IPS-20b (cell line): ENCODE measurements around the gene BNC2.
"Not testable (repeated sequence)": the region's sequence is repeated elsewhere in the genome, so short reads cannot be mapped to it uniquely, and the experiment has no call there.

Experiments used
- H3K27ac ChIP-seq: one replicate; pipeline ENCODE4 v1.5.1; 2013; ENCODE audit warnings: low read length
- H3K27me3 ChIP-seq: 2 replicates; pipeline ENCODE4 v1.6.1; 2013; ENCODE audit warnings: mild to moderate bottlenecking, low read length, inconsistent platforms; ENCODE audit not compliant: insufficient read depth
- H3K36me3 ChIP-seq: 2 replicates; pipeline ENCODE4 v1.6.1; 2013; ENCODE audit warnings: low read depth, mild to moderate bottlenecking, inconsistent platforms, low read length, moderate library complexity; ENCODE audit not compliant: insufficient read depth
- H3K4me1 ChIP-seq: 2 replicates; pipeline ENCODE4 v1.6.1; 2013; ENCODE audit warnings: mild to moderate bottlenecking, control low read depth, inconsistent platforms, low read length, moderate library complexity; ENCODE audit not compliant: insufficient read depth
- H3K4me3 ChIP-seq: 2 replicates; pipeline ENCODE4 v1.5.1; 2013; ENCODE audit warnings: mild to moderate bottlenecking, low read length, inconsistent platforms
- H3K9ac ChIP-seq: 2 replicates; pipeline ENCODE4 v1.6.1; 2013; ENCODE audit warnings: low read depth, mild to moderate bottlenecking, inconsistent platforms, low read length, moderate library complexity
- H3K9me3 ChIP-seq: 2 replicates; pipeline ENCODE4 v1.6.1; 2013; ENCODE audit warnings: mild to moderate bottlenecking, low read depth, low read length, inconsistent platforms; ENCODE audit not compliant: insufficient read depth

Gene BNC2, protein sequence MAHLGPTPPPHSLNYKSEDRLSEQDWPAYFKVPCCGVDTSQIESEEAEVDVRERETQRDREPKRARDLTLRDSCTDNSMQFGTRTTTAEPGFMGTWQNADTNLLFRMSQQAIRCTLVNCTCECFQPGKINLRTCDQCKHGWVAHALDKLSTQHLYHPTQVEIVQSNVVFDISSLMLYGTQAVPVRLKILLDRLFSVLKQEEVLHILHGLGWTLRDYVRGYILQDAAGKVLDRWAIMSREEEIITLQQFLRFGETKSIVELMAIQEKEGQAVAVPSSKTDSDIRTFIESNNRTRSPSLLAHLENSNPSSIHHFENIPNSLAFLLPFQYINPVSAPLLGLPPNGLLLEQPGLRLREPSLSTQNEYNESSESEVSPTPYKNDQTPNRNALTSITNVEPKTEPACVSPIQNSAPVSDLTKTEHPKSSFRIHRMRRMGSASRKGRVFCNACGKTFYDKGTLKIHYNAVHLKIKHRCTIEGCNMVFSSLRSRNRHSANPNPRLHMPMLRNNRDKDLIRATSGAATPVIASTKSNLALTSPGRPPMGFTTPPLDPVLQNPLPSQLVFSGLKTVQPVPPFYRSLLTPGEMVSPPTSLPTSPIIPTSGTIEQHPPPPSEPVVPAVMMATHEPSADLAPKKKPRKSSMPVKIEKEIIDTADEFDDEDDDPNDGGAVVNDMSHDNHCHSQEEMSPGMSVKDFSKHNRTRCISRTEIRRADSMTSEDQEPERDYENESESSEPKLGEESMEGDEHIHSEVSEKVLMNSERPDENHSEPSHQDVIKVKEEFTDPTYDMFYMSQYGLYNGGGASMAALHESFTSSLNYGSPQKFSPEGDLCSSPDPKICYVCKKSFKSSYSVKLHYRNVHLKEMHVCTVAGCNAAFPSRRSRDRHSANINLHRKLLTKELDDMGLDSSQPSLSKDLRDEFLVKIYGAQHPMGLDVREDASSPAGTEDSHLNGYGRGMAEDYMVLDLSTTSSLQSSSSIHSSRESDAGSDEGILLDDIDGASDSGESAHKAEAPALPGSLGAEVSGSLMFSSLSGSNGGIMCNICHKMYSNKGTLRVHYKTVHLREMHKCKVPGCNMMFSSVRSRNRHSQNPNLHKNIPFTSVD

DNA sequence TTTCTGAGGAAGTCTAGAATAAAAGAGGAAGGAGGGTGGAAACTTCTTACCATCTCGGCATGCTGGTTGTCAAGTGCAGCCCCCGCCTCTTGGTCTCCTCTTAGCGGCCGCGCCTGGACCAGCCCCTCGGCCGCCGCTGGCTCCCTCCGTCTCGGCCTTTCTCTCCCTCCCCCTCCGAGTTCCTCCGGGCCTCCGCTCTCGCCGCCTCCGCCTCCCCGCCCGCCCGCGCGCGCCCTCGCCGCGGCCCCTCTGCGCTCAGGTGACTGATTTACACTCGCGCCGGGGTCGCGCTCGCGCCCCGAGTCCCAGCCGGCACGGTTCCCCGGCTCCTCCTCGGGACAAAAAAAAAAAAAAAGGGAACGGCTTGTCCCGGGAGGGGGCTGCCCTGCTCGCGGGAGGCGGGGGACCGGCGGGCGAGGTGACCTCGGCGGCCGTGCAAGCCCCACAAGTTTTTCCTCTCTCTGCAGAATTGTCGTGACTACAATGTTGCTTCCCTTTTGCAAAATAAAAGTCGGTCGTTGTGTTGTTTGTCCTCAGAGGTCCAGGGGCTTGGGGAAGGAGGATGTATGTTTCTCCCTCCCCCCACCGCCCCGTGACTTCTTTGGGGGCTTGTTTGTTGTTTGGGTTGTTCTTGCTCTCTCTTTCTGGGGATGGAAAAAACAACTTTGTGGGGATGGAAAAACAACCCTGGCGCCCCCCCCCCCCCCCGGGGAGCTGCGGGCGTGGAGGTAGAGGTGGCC, at the start of gene BNC2:
BNC2 (minus strand) TSS at position 75 of the 740 bp plus-strand sequence; CDS start at position 53, 22 bp downstream.
- Histone ChIP-seq H3K27me3 (peaks cover 22% of the 10 kb centered on the region), H3K4me3 (peak within 1 kb of the TSS; percentile 75), H3K9me3 (no peaks in the 10 kb centered on the region), H3K9ac (peak within 1 kb of the TSS; percentile 68), H3K4me1 (peaks cover 28% of the 10 kb centered on the region), H3K27ac (peak within 1 kb of the TSS; percentile 79), H3K36me3 (no peaks in the 10 kb centered on the region)

DNA sequence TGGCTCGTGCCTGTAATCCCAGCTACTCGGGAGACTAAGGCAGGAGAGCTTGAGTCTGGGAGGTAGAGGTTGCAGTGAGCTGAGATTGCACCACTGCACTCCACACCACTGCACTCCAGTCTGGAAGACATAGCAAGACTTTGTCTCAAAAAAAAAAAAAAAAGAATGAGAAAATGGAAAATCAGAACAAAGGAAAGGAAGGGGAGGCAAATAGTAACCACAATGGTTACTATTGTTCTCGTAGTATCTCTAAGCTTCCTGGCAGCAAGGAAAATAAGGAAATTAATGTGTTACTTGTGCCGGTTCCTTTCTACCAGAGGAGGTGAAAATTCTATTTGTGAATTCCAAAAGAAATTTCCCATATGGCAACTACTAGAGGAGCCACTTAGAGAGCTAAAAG, 48.5 kb upstream of the BNC2 start:
- Histone ChIP-seq H3K9me3 (no peaks in the 10 kb centered on the region), H3K27me3 (no peaks in the 10 kb centered on the region; the same call in 1 of the 2 replicates), H3K4me1 (no peaks in the 10 kb centered on the region), H3K9ac (no peak overlapping the region), H3K4me3 (no peak overlapping the region), H3K27ac (no peak overlapping the region), H3K36me3 (no peaks in the 10 kb centered on the region)

DNA sequence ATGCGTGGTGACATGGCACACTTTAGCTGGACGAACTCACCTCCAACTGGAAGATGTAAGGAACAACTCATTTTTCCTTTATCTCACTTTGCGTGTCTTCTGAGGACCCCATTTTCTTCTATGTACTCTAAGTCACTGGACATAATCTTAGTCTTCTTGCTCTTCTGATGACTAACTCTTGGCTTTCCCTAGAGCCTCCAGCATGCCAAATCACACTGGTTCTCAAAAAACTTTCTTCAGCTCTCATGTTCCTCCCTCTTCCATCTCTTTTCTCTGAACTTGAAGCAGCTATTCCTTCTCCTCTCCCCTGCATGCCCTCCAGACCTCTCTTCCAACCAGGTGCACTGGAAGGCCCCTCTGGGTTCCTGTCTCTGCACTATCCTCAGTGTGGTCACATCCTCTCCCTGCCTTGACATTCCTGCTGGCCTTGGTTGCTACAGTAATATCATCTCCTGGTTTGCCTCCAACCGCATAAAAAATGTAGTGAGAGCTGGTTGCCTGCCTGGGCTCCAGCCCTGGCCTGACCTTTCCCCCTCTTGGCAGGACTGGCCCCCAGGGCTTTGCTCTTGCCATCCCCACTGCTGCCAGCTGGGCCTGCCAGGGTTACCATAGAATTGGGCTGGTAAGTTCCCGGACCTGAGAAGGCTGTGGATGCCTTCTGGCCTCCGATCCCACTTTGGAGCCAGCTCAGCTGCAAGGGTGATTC, 44.8 kb upstream of the BNC2 start:
- Histone ChIP-seq H3K36me3 (no peaks in the 10 kb centered on the region), H3K9me3 (no peaks in the 10 kb centered on the region), H3K4me1 (no peaks in the 10 kb centered on the region), H3K4me3 (no peak overlapping the region), H3K27me3 (no peaks in the 10 kb centered on the region; the same call in 1 of the 2 replicates), H3K9ac (no peak overlapping the region), H3K27ac (no peak overlapping the region)

DNA sequence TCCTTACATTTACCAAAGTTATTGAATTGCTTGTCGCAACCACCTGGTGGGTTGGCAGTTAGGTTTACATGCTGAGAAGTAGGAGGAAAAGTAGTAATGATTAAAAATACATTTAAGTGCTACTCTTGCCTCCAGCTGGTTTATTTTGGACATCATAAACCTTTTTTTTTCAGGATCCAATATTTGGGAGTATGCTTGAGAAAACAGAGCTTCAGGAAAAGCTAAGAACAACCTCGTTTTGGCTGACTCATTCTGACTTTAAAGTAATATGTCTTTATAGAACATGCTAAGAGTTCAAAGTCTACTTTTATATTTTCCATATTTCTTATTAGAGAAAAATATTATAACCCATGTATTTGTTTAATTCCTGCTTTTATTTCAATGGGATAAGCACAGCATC, 41.7 kb upstream of the BNC2 start:
- Histone ChIP-seq H3K27me3 (no peaks in the 10 kb centered on the region), H3K27ac (no peak overlapping the region), H3K9ac (no peak overlapping the region), H3K4me1 (no peaks in the 10 kb centered on the region), H3K4me3 (no peak overlapping the region), H3K36me3 (no peaks in the 10 kb centered on the region), H3K9me3 (no peaks in the 10 kb centered on the region)

DNA sequence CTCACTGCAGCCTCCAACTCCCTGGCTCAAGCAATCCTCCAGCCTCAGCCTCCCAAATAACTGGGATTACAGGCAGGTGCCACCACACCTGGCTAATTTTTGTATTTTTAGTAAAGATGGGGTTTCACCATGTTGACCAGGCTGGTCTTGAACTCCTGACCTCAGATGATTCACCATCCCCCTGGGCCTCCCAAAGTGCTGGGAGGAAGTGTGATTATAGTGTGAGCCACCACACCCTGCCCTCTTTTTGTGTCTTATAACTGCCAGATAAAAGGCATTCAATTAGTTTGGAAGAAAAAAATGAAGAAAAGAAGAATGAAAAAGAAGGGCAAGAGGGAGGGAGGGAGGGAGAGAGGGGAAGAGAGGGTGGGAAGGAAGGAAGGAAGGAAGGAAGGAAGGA, 37.7 kb upstream of the BNC2 start:
- H3K9me3 ChIP-seq, H3K4me1 ChIP-seq, H3K4me3 ChIP-seq, H3K36me3 ChIP-seq, H3K9ac ChIP-seq, H3K27ac ChIP-seq, H3K27me3 ChIP-seq: not testable (repeated sequence)

DNA sequence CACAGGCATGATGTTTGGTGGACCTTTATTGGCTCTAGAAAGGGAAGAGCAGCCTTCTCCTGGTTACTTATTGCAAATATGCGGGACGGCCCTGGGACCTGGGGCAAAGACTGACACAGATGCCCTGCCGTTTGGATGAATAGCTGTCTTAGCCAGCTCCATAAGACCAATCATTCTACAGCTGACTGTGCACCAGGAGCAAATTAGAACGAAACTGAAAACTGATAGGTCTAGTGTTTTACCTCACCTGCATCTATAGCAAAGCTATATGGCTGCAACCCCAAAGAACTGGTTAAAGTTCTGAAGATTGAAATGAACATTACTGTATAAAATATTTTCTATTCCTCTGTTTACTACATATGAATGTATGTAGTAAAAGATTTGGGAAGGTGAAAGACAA, 34.2 kb upstream of the BNC2 start:
- no peak overlapping the region for H3K27ac ChIP-seq
- no peak overlapping the region for H3K4me3 ChIP-seq
- no peaks in the 10 kb centered on the region for H3K9me3 ChIP-seq
- no peaks in the 10 kb centered on the region for H3K27me3 ChIP-seq
- H3K36me3 ChIP-seq: no peaks in the 10 kb centered on the region
- H3K9ac ChIP-seq: no peak overlapping the region
- peaks cover 2% of the 10 kb centered on the region for H3K4me1 ChIP-seq

DNA sequence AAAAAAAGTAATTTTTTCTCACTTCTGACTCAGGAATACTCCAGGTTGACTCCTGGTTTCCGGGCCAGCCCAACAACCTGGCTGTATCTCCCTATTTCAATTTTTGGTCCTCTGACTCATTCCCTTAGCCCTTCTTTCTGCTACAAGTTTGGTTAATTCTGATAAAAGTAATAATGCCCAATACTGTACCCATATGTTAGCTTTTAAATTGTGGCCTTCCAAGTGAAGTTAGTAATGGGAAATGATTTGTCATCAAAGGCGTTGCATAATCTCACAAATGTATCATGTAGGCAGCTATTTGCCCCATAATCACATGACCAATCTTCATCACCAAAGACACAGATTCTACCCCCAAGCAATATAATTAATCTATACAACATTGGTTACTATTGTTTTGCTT, 31.1 kb upstream of the BNC2 start:
- H3K36me3 ChIP-seq: no peaks in the 10 kb centered on the region
- no peaks in the 10 kb centered on the region for H3K27me3 ChIP-seq
- H3K27ac ChIP-seq: no peak overlapping the region

DNA sequence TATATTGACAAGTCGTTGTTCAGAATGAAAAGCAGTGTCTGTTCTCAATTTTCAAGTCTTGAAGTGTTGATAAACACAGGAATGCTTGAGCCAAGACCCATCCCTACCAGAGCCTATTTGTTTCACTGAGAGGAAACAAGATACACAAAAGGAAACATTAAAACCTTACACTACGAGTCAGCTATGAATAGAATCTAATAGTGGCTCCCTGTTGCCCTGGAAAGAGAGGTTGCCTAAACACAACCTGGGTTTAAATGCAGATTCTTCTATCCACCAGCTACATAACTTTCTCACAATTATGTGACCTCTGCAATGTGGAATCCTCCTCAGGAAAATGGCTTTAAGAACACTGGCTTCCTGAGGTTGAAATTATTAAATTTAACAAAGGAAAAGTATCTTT, 29.1 kb upstream of the BNC2 start:
- Histone ChIP-seq H3K36me3 (no peaks in the 10 kb centered on the region), H3K27ac (no peak overlapping the region), H3K9me3 (no peaks in the 10 kb centered on the region), H3K9ac (0 out of 2 replicates have a peak overlapping the region, but pooled peaks have one; percentile 27), H3K4me1 (peaks cover 9% of the 10 kb centered on the region), H3K4me3 (no peak overlapping the region), H3K27me3 (no peaks in the 10 kb centered on the region)

More for the DNA sequence above, 31.1 kb upstream of the BNC2 start:
- no peak overlapping the region for H3K9ac ChIP-seq
- no peaks in the 10 kb centered on the region for H3K9me3 ChIP-seq
- peaks cover 9% of the 10 kb centered on the region for H3K4me1 ChIP-seq
- H3K4me3 ChIP-seq: no peak overlapping the region

DNA sequence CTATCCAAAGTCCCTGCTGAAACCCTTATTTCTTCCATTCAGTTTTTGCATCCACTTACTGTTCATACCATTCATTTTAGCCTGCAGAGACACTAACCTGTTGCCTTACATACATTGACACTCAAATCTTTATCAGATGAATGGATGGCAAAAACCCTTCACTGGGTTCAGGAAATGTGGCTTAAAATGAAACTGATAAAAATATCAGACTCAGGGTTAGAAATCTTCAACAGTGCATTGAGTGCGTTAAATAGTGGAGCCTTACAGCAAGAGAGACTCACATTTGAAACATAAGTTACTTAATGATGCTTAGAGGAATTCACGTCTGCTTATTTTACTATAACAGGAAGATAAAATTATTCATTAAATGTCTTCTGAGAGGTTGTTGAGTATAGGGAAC, 28.0 kb upstream of the BNC2 start:
- no peak overlapping the region for H3K4me3 ChIP-seq
- no peaks in the 10 kb centered on the region for H3K9me3 ChIP-seq
- no peaks in the 10 kb centered on the region for H3K27me3 ChIP-seq
- no peak overlapping the region for H3K9ac ChIP-seq
- no peaks in the 10 kb centered on the region for H3K36me3 ChIP-seq
- no peak overlapping the region for H3K27ac ChIP-seq
- peaks cover 9% of the 10 kb centered on the region for H3K4me1 ChIP-seq

DNA sequence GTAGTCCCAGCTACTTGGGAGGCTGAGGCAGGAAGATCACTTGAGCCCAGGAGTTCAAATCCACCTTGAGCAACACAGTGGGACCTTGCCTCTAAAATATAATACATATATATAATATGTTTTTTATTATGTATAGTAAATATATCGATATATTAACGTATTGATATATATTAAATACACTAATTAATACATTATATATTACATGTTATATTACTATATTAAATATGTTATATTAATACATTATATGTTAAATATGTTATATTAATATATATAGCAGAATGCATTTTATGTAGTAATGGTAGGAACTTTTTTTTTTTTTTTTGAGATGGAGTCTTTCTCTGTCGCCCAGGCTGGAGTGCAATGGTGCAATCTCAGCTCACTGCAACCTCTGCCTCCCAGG, 18.1 kb upstream of the BNC2 start:
- no peaks in the 10 kb centered on the region for H3K4me1 ChIP-seq
- H3K9me3 ChIP-seq: no peaks in the 10 kb centered on the region
- no peaks in the 10 kb centered on the region for H3K36me3 ChIP-seq
- no peaks in the 10 kb centered on the region for H3K27me3 ChIP-seq
- H3K27ac ChIP-seq: no peak overlapping the region
- no peak overlapping the region for H3K4me3 ChIP-seq
- no peak overlapping the region for H3K9ac ChIP-seq

DNA sequence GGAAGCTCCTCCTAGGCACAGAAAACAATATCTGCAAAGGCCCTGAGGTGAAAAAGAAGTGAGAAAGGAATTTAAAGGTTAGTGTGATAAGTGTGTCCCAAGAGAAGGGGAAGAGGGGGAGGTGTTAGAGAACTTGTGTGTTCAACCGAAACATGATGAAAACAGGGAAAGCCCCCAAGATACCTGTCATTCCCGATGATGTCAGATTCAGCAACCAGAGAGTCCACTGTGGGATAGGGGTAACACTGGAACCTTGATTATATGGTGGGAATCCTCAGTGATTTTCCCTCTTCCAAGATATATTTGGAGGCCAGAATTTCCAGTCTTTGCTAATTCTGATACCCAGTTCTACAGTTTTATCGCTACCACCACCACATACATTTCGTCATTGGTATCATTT, 15.5 kb upstream of the BNC2 start:
- Histone ChIP-seq H3K27me3 (no peaks in the 10 kb centered on the region), H3K27ac (no peak overlapping the region), H3K9me3 (peaks cover 4% of the 10 kb centered on the region; the same call in 1 of the 2 replicates), H3K4me1 (no peaks in the 10 kb centered on the region), H3K4me3 (no peak overlapping the region), H3K36me3 (no peaks in the 10 kb centered on the region), H3K9ac (no peak overlapping the region)
